VCaP (cell line): ENCODE data around the gene CEP131.

ENCODE experiments used
- H3K27ac ChIP-seq: fragments of 450-650 bp; 2 replicates; pipeline ENCODE4 v1.5.1; 2017
- CTCF ChIP-seq: fragments of 450-650 bp; conservative IDR thresholded peaks from 2 replicates; pipeline ENCODE4 v1.5.1; 2017; ENCODE audit warnings: mild to moderate bottlenecking, moderate library complexity

Gene CEP131

DNA sequence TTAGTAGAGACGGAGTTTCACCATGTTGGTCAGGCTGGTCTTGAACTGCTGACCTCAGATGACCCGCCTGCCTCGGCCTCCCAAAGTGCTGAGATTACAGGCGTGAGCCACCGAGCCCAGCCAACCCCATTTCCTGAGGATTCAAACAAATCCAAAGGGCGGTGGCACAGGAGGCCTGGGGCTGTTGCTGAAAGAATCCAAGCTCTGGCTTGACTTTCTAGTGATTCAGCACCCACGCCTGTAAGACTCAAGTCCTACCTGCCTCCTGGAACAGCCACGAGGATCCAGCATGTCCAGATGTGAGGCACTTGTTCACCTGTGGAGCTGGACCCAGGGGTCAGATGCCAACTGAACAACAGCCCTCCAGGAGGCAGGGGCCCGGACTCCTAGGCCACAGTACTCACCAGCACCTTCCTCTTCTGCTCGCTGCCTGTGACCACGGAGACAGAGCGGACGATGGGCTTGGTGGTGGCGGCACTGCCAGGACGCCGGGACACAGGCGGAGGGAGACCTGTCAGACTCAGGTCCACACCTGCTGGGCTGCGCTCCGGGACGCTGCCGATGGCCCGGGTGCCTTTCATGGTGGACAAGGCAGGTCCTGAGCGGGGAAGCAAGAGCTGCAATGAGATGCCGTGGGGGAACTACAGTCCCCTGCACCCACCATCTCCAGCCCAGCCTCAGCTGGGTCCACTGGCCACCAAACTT is 3.1 kb downstream of the CEP131 start:
- TF ChIP-seq CTCF = no peak
- H3K27ac ChIP-seq = no peak overlapping the region

DNA sequence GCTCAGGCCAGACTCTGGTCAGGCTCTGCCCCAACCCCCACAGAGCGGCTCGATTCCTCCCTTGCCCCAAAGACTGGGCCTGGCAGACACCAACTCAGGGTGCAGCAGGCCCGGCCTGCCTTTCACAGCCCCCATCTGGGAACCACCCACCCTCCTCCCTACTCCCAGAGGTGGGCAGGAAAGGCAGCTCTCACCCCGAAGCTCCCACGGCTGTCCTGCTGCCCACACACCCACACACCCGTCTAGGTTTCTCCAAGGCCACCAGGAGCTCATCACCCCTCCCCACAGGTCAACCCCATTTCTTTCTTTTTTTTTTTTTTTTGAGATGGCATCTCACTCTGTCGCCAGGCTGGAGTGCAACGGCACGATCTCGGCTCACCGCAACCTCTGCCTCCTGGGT is 3.8 kb downstream of the CEP131 start:
- no peak overlapping the region for H3K27ac ChIP-seq
- TF ChIP-seq CTCF = no peak

DNA sequence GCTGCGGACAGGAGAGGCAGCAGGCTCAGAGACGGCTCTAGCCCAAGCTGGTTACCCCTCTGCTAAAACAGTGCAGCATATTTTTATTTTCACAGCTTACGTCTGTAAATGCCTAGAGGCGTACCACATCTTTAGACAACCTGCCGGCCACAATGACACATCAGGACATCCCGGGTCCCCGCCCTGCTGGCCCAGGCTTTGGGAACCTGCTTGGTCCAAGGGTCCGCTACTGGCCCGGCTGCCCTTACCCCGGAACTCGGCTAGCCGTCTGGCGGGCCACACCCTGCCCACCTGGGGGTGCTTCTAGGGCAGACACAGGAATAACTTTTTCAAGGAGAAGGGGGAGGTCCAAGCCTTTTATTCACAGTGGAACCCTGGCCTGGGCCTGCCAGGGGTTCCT is 4.3 kb downstream of the CEP131 start:
- no peak for TF ChIP-seq CTCF
- no peak overlapping the region for H3K27ac ChIP-seq

GRCh38 chr17:81217491-81217890 is 5.3 kb downstream of the CEP131 start:
- TF ChIP-seq CTCF = no peak

DNA sequence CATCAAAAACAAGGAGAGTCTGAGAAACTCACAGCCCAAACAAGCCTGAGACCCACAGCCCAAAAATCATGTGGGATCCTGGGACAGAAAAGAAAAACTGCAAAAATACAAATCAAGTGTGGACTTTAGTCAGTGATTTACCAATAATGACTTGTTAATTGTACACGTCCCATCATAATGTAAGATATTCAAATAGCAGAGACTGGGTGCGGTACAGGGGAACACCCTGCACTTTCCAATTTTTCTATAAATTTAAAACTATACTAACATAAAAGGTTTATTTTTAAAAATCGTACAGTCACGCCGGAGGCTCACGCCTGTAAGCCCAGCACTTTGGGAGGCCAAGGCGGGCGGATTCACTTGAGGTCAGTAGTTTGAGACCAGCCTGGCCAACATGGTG is 8.8 kb downstream of the CEP131 start:
- no peak overlapping the region for H3K27ac ChIP-seq
- no peak for TF ChIP-seq CTCF

More at GRCh38 chr17:81217491-81217890, 5.3 kb downstream of the CEP131 start:
- no peak overlapping the region for H3K27ac ChIP-seq

- TF ChIP-seq CTCF = no peak
- no peak overlapping the region for H3K27ac ChIP-seq
Measured at GRCh38 chr17:81212365-81212764, 10.4 kb downstream of the CEP131 start.

GRCh38 chr17:81210868-81211267 is 11.9 kb downstream of the CEP131 start:
- no peak for TF ChIP-seq CTCF
- no peak overlapping the region for H3K27ac ChIP-seq
